ENCODE data around the gene MYO1G.
"Not testable (repeated sequence)": the region's sequence is repeated elsewhere in the genome, so short reads cannot be mapped to it uniquely, and the experiment has no call there.

The MYO1G gene

GRCh38 chr7:44999245-45000092 is 20.7 kb upstream of the MYO1G start:
- DNase-seq: peak; percentile 99

GRCh38 chr7:44998153-44998871 is 19.5 kb upstream of the MYO1G start:
- DNase-seq: no peak

- DNase-seq: no peak
Measured at GRCh38 chr7:44995555-44996493, 17.0 kb upstream of the MYO1G start.

GRCh38 chr7:44994877-44995554 is 16.2 kb upstream of the MYO1G start:
- no peak for DNase-seq

GRCh38 chr7:44992004-44992795 is 13.4 kb upstream of the MYO1G start:
- DNase-seq: not testable (repeated sequence)

GRCh38 chr7:44990109-44991023 is 11.6 kb upstream of the MYO1G start:
- DNase-seq: no peak

- no peak for DNase-seq
Measured at GRCh38 chr7:44989132-44989531, 10.3 kb upstream of the MYO1G start.

GRCh38 chr7:44988701-44989100 is 9.9 kb upstream of the MYO1G start:
- no peak for DNase-seq

GRCh38 chr7:44987996-44988395 is 9.2 kb upstream of the MYO1G start:
- DNase-seq: no peak

GRCh38 chr7:44987457-44987856 is 8.6 kb upstream of the MYO1G start:
- no peak for DNase-seq

- DNase-seq: peak; percentile 85
Measured at GRCh38 chr7:44986218-44987053, 7.6 kb upstream of the MYO1G start.

GRCh38 chr7:44985900-44986217 is 7.0 kb upstream of the MYO1G start:
- no peak for DNase-seq

GRCh38 chr7:44985033-44985695 is 6.3 kb upstream of the MYO1G start:
- DNase-seq: no peak

- no peak for DNase-seq
Measured at GRCh38 chr7:44984478-44984758, 5.6 kb upstream of the MYO1G start.

GRCh38 chr7:44983742-44984477 is 5.1 kb upstream of the MYO1G start:
- DNase-seq: no peak

GRCh38 chr7:44982970-44983369 is 4.2 kb upstream of the MYO1G start:
- DNase-seq: no peak

- no peak for DNase-seq
Measured at GRCh38 chr7:44982535-44982923, 3.7 kb upstream of the MYO1G start.

- DNase-seq: no peak
Measured at GRCh38 chr7:44981035-44981706, 2.4 kb upstream of the MYO1G start.

All from NK-92 treated with Interleukin-12 subunit alpha and Interleukin-12 subunit beta, amount 100 ng/mL, for 24 hours (cell line).